ENCODE results near the gene NR6A1. TPM values are rescaled to one million over a fixed set of nuclear protein-coding genes. Genes with fewer than 3 reads are reported as not detected.

The NR6A1 gene
- total RNA-seq, 1 experiment from 2014 or later = 99.3 TPM

GRCh38 chr9:124557895-124558294 lies 213.2 kb downstream of the NR6A1 start:
- no peak overlapping the region for H3K4ac ChIP-seq (ENCODE audit: low read depth, low read length)
- no peak overlapping the region for H2BK15ac ChIP-seq (ENCODE audit: low read depth, low read length)
- no peaks in the 10 kb centered on the region for H4K20me1 ChIP-seq (ENCODE audit: control insufficient read depth, insufficient read depth, insufficient read length)
- H3K9me3 ChIP-seq (ENCODE audit: control insufficient read depth, low read depth, low read length) = no peaks in the 10 kb centered on the region
- TF ChIP-seq CTCF (conservative IDR thresholded peaks at IDR 0.05) = no peak
- no peak overlapping the region for H4K8ac ChIP-seq (replicated peaks; ENCODE audit: insufficient read length, low read depth, low read length)
- no peak overlapping the region for H4K5ac ChIP-seq (ENCODE audit: insufficient read length, low read depth, low read length)
- no peak overlapping the region for H3T11ph ChIP-seq (ENCODE audit: low read length)
- Mint-ChIP-seq H3K9me3 (no peaks in the 10 kb centered on the region), H3K36me3 (ENCODE audit: insufficient read depth in 1 of 3, low read depth in 3 of 3) (peaks cover 0 to 2% (median 0%) of the 10 kb centered on the region in 3 experiments; a peak in 1 of 7 replicates), H3K4me3 (no peak overlapping the region), H3K27me3 (ENCODE audit: low read depth) (no peaks in the 10 kb centered on the region), H3K27ac (no peak overlapping the region), H3K4me1 (peaks cover 19 to 21% of the 10 kb centered on the region in 2 experiments)
- no peaks in the 10 kb centered on the region for H3K79me2 ChIP-seq (ENCODE audit: insufficient read depth, low read length)
- no peak overlapping the region for H3K56ac ChIP-seq (ENCODE audit: insufficient read length, low read depth, low read length)
- H3K18ac ChIP-seq (ENCODE audit: insufficient read length, low read depth, low read length) = no peak overlapping the region
- H3K23ac ChIP-seq (ENCODE audit: insufficient read length, low read depth, low read length) = no peak overlapping the region
- no peaks in the 10 kb centered on the region for H3K79me1 ChIP-seq (ENCODE audit: insufficient read depth, low read depth, low read length, poor library complexity, severe bottlenecking)
- DNase-seq = no peak
- no peaks in the 10 kb centered on the region for H3K27me3 ChIP-seq (ENCODE audit: insufficient read depth, low read length)
- H3K4me2 ChIP-seq (ENCODE audit: insufficient read depth, insufficient read length, low read length) = no peak overlapping the region
- no peak overlapping the region for H2AK5ac ChIP-seq (ENCODE audit: insufficient read length, low read length)
- H2BK12ac ChIP-seq (ENCODE audit: insufficient read length, low read depth, low read length) = no peak overlapping the region
- H3K14ac ChIP-seq (ENCODE audit: insufficient read depth, low read length) = no peak overlapping the region
- H2BK5ac ChIP-seq (ENCODE audit: insufficient read length, low read length) = no peak overlapping the region
- H3K27ac ChIP-seq (ENCODE audit: insufficient read length, low read depth, low read length) = no peak overlapping the region
- no peak overlapping the region for H2BK120ac ChIP-seq (ENCODE audit: low read depth, low read length, poor library complexity, severe bottlenecking)
- peaks cover 2% of the 10 kb centered on the region; the same call in 1 of the 2 replicates for H3K4me1 ChIP-seq (ENCODE audit: insufficient read depth, low read length)
- no CpG with 5 or more reads among the region's 3 CpGs for WGBS (ENCODE audit: extremely low coverage, insufficient read length, low lambda C conversion rate)
- no peak overlapping the region for H2BK20ac ChIP-seq (ENCODE audit: low read depth, low read length, poor library complexity, severe bottlenecking)
- H3K23me2 ChIP-seq (ENCODE audit: insufficient read length, low read depth, low read length, poor library complexity, severe bottlenecking) = no peaks in the 10 kb centered on the region
- H2AFZ ChIP-seq (ENCODE audit: low read length) = no peak overlapping the region
- no peak overlapping the region for H3K9ac ChIP-seq (ENCODE audit: extremely low read depth, insufficient read length, low read length)
- no peak overlapping the region for H4K91ac ChIP-seq (ENCODE audit: insufficient read length, low read depth, low read length)

Measured in H9 (cell line).